ENCODE measurements around the gene CFAP46. TPM values are rescaled to one million over a fixed set of nuclear protein-coding genes. Genes with fewer than 3 reads are reported as not detected.

The CFAP46 gene
- total and polyA plus RNA-seq, 2 of the 8 experiments (the other 6 are each of a cell fraction or from before 2014, with no cell fraction given) = 2.6 to 4.8 TPM

DNA sequence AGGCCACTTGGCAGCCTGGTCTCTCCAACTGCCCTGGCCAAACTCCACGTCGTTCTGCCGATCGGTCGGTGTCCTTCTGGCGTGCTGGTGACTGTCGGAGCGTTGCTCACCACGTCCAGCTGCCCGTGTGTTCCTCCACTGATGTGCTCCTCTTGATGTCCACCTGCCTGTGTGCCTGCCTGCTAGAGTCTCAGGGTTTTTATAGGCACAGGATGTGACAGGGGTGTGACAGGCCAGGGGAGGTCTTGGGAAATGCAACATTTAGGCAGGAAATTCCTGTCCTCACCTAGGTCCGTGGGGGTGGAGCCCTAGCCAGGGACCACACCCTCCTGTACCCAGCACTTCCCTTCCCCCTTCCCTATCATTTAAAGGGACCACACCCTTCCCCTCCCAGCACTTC, 25.2 kb upstream of the CFAP46 start:
- CTCF ChIA-PET (ENCODE audit: partially characterized antibody) = interaction anchor here (0.8 to 1.5 kb wide), 3 partner anchors 27 to 249 kb away, joined by 3 to 4 read pairs (median 3); no protein-coding TSS in a partner anchor
- H3K4me3 ChIP-seq (ENCODE audit: extremely low read depth in 1 of 4, insufficient read depth in 2 of 4, low read depth in 3 of 4, low read length in 4 of 4) = no peak overlapping the region
- peaks cover 0 to 2% (median 0%) of the 10 kb centered on the region in 4 experiments; a peak in 3 of 7 replicates for H3K27me3 ChIP-seq (replicated peaks in 1 of 4; ENCODE audit: control insufficient read depth in 3 of 4, extremely low read depth in 1 of 4, insufficient read depth in 3 of 4, low read length in 3 of 4)
- peak overlapping the region; percentile 92; the same call in 1 of the 2 replicates for H2BK12ac ChIP-seq (ENCODE audit: low read depth, low read length)
- TF ChIP-seq SP4 (IDR thresholded peaks at IDR 0.05; ENCODE audit: low read length) (no peak), SIX5 (IDR thresholded peaks at IDR 0.05; ENCODE audit: low read depth, low read length) (no peak), CREB1 (IDR thresholded peaks at IDR 0.05) (no peak), CTBP2 (IDR thresholded peaks at IDR 0.05; ENCODE audit: borderline replicate concordance, insufficient read depth, insufficient read length, low read length) (no peak), HDAC2 (IDR thresholded peaks at IDR 0.05; ENCODE audit: borderline replicate concordance in 1 of 2, low read depth in 2 of 2, low read length in 2 of 2) (no peak), RBBP5 (IDR thresholded peaks at IDR 0.05; ENCODE audit: borderline replicate concordance, low read depth, low read length) (no peak), BCL11A (IDR thresholded peaks at IDR 0.05; ENCODE audit: low read depth in 2 of 2, low read length in 2 of 2) (no peak), SRF (IDR thresholded peaks at IDR 0.05; ENCODE audit: low read depth, low read length) (no peak), BRCA1 (IDR thresholded peaks at IDR 0.05; ENCODE audit: low read depth, low read length) (no peak), TCF12 (IDR thresholded peaks at IDR 0.05; ENCODE audit: low read depth, low read length) (no peak), KDM4A (IDR thresholded peaks at IDR 0.05; ENCODE audit: low read depth, low read length, severe bottlenecking) (no peak), MAX (IDR thresholded peaks at IDR 0.05) (no peak), HDAC6 (IDR thresholded peaks at IDR 0.05; ENCODE audit: low read depth, low read length) (no peak), CBX5 (IDR thresholded peaks at IDR 0.05; ENCODE audit: low read depth, low read length) (no peak), SP1 (IDR thresholded peaks at IDR 0.05; ENCODE audit: low read depth, low read length) (no peak)
- H3K9ac ChIP-seq (replicated peaks in 1 of 4; ENCODE audit: extremely low read depth in 1 of 4, low read depth in 3 of 4, low read length in 3 of 4) = no peak overlapping the region
- no peak overlapping the region for H3K56ac ChIP-seq (replicated peaks; ENCODE audit: insufficient read length, low read depth, low read length)
- H3K27ac ChIP-seq (ENCODE audit: low read depth, low read length) = no peak overlapping the region
- H3K18ac ChIP-seq (ENCODE audit: extremely low read depth, low read length) = no peak overlapping the region
- H2BK120ac ChIP-seq (replicated peaks; ENCODE audit: low read depth, low read length) = no peak overlapping the region
- no peak overlapping the region; a peak in 1 of 4 replicates for H3K4me2 ChIP-seq (ENCODE audit: insufficient read depth in 1 of 2, low read depth in 2 of 2, low read length in 2 of 2)
- WGBS, 2 experiments (ENCODE audit: extremely low coverage in 1 of 2, insufficient coverage in 1 of 2, insufficient read length in 1 of 2, insufficient replicate concordance in 2 of 2, low coverage in 1 of 2, low lambda C conversion rate in 2 of 2, missing lambda C conversion rate in 1 of 2) = 73% methylated on average over 11 of the region's 11 CpGs; no CpG with 5 or more reads in 1 of the 2 experiments
- H2BK15ac ChIP-seq (ENCODE audit: low read length) = peak overlapping the region; percentile 92; the same call in 1 of the 2 replicates
- no peak overlapping the region for H3K23ac ChIP-seq (ENCODE audit: insufficient read length)
- no peaks in the 10 kb centered on the region for H4K20me1 ChIP-seq (replicated peaks in 1 of 2; ENCODE audit: control insufficient read depth in 1 of 2, insufficient read depth in 2 of 2, low read length in 2 of 2)
- no peak overlapping the region for H4K5ac ChIP-seq (ENCODE audit: insufficient read length, low read depth, low read length)
- no peaks in the 10 kb centered on the region for H3K9me3 ChIP-seq (ENCODE audit: insufficient read depth in 2 of 2, low read depth in 1 of 2, low read length in 1 of 2)
- peak overlapping the region; percentile 91 for H2AFZ ChIP-seq (ENCODE audit: low read length)
- FAIRE-seq = no peak
- H2BK5ac ChIP-seq (ENCODE audit: low read depth, low read length) = no peak overlapping the region; the same call in 1 of the 2 replicates
- H3K4me1 ChIP-seq (replicated peaks in 1 of 4; ENCODE audit: control insufficient read depth in 3 of 4, insufficient read depth in 4 of 4, low read length in 3 of 4) = peaks cover 0 to 22% (median 11%) of the 10 kb centered on the region in 4 experiments; a peak in 6 of 7 replicates
- peaks cover 2% of the 10 kb centered on the region; the same call in 1 of the 2 replicates for H3K79me1 ChIP-seq (ENCODE audit: low read depth, low read length)
- DNase-seq (ENCODE audit: low read depth in 1 of 2, low spot score in 2 of 2) = no peak
- POLR2A ChIA-PET (ENCODE audit: partially characterized antibody) = no interaction called here
- no peak overlapping the region for H2BK20ac ChIP-seq (ENCODE audit: low read length)
- no peak overlapping the region for H4K91ac ChIP-seq (replicated peaks; ENCODE audit: insufficient read length, low read length)
- H3K23me2 ChIP-seq (ENCODE audit: low read depth, low read length) = peaks cover 6% of the 10 kb centered on the region; the same call in 1 of the 2 replicates
- H3K36me3 ChIP-seq (ENCODE audit: control insufficient read depth in 2 of 4, insufficient read depth in 4 of 4, low read length in 3 of 4) = no peaks in the 10 kb centered on the region
- no peak overlapping the region for H4K8ac ChIP-seq (ENCODE audit: extremely low read depth, insufficient read depth, low read length)
- H3K14ac ChIP-seq (ENCODE audit: insufficient read length) = no peak overlapping the region
- no peak overlapping the region for H2AK5ac ChIP-seq (ENCODE audit: low read depth, low read length)
- H3K79me2 ChIP-seq (ENCODE audit: control insufficient read depth in 1 of 2, insufficient read depth in 2 of 2, low read length in 2 of 2) = no peaks in the 10 kb centered on the region; a peak in 1 of 4 replicates
- no peak overlapping the region for H3K4ac ChIP-seq (replicated peaks; ENCODE audit: insufficient read length, low read depth, low read length)
